HepG2 (cell line): ENCODE results near the gene SMG5. TPM values are rescaled to one million over a fixed set of nuclear protein-coding genes. Genes with fewer than 3 reads are reported as not detected.

Source experiments
- ATAC-seq: fragments of 200-7000 bp; cut with Tn5 transposase; 3 replicates; pipeline ENCODE4 v1.9.1; 2020; ENCODE audit warnings: mild to moderate bottlenecking, moderate library complexity
- BruUV-seq: library from RNA; stranded (reverse); fragments of 400-500 nt; replicated peaks from 2 replicates; lab custom pipeline; 2021; lab: Mats Ljungman, UMichigan
- CTCF ChIA-PET: fragments of 300-600 bp; formaldehyde crosslinking; extraction: SDS; loops from one replicate; lab custom pipeline; 2021; ENCODE audit warnings: low total read pairs, inconsistent platforms, low intra/inter-chr PET ratio; lab: Yijun Ruan, JAX
- POLR2A ChIA-PET: fragments of 350-600 bp; sonication (Branson Sonifier 250); formaldehyde crosslinking; loops from one replicate; lab custom pipeline; 2020; ENCODE audit warnings: antibody characterized with exemption, inconsistent platforms; lab: Yijun Ruan, JAX
- DNase-seq: peaks from one replicate; pipeline ENCODE4 v3.0.0-alpha.2; 2015; ENCODE audit warnings: low spot score
- FAIRE-seq: peaks from 3 replicates; lab custom pipeline; 2011; peaks lifted over from hg19 to GRCh38; lab: Jason Lieb, UNC
- H2AFZ ChIP-seq: one replicate; pipeline ENCODE4 v1.6.1; 2011; ENCODE audit warnings: low read length, inconsistent platforms
- H3K27ac ChIP-seq: fragments of 300-600 bp; 3 replicates; pipeline ENCODE4 v1.8.0; 2011; ENCODE audit warnings: mixed run types, mild to moderate bottlenecking, mixed read lengths, low read length, inconsistent platforms; ENCODE audit not compliant: insufficient read depth; ENCODE audit errors: extremely low read length
- H3K27me3 ChIP-seq, 2 experiments: fragments of 200-600 bp in 1 of 2; 2 replicates in 1 of 2; 3 replicates in 1 of 2; pipeline versions ENCODE4 v1.6.0 to v1.8.0; 2011; ENCODE audit warnings: low read length in 2 of 2, mild to moderate bottlenecking in 2 of 2, moderate library complexity in 2 of 2, inconsistent platforms in 1 of 2; ENCODE audit not compliant: insufficient read depth in 2 of 2, control insufficient read depth in 1 of 2
- H3K36me3 ChIP-seq, 2 experiments: fragments of 200-600 bp in 1 of 2; replicated peaks in 1 of 2; 2 replicates in 1 of 2; 3 replicates in 1 of 2; pipeline versions ENCODE4 v1.5.1 to v1.8.0; 2011; ENCODE audit warnings: low read length in 2 of 2, inconsistent platforms in 1 of 2; ENCODE audit not compliant: insufficient read depth in 2 of 2, control insufficient read depth in 1 of 2
- H3K4me1 ChIP-seq: 2 replicates; pipeline ENCODE4 v1.5.1; 2012; ENCODE audit warnings: low read length, inconsistent platforms; ENCODE audit not compliant: insufficient read depth
- H3K4me2 ChIP-seq: 2 replicates; pipeline ENCODE4 v1.6.0; 2011; ENCODE audit warnings: low read depth, low read length, inconsistent platforms
- H3K4me3 ChIP-seq, 3 experiments: fragments of 200-600 bp in 1 of 3; sonication (generic), shearing (Covaris generic) in 1 of 3; replicated peaks in 1 of 3; 2 replicates each; pipeline ENCODE4 v1.5.1; 2011 to 2016; ENCODE audit warnings: low read length in 3 of 3, inconsistent platforms in 2 of 3, low read depth in 2 of 3, mild to moderate bottlenecking in 2 of 3, control low read depth in 1 of 3, mixed read lengths in 1 of 3; ENCODE audit not compliant: insufficient read depth in 1 of 3
- H3K79me2 ChIP-seq: one replicate; pipeline ENCODE4 v1.6.1; 2011; ENCODE audit warnings: low read length, inconsistent platforms; ENCODE audit not compliant: insufficient read depth
- H3K9ac ChIP-seq: 2 replicates; pipeline ENCODE4 v1.6.0; 2011; ENCODE audit warnings: mild to moderate bottlenecking, low read depth, low read length, inconsistent platforms; ENCODE audit not compliant: insufficient read depth
- H3K9me3 ChIP-seq: 2 replicates; pipeline ENCODE4 v1.5.1; 2012; ENCODE audit warnings: mild to moderate bottlenecking, low read length
- H4K20me1 ChIP-seq: 2 replicates; pipeline ENCODE4 v1.6.0; 2011; ENCODE audit warnings: inconsistent platforms, mild to moderate bottlenecking, low read length, moderate library complexity; ENCODE audit not compliant: insufficient read depth
- HOXD1 ChIP-seq: sonication (generic); formaldehyde crosslinking; IDR thresholded peaks from 2 replicates; pipeline ENCODE4 v1.5.0; 2020; ENCODE audit warnings: missing genetic modification reagents
- POLR2A ChIP-seq, 2 experiments: IDR thresholded peaks; 2 replicates each; pipeline ENCODE4 v1.6.1; 2011; ENCODE audit warnings: low read depth in 2 of 2, low read length in 2 of 2, mild to moderate bottlenecking in 1 of 2, moderate library complexity in 1 of 2; ENCODE audit not compliant: insufficient read depth in 1 of 2
- TOE1 ChIP-seq: sonication (generic); formaldehyde crosslinking; IDR thresholded peaks from 2 replicates; pipeline ENCODE4 v1.4.0; 2020; ENCODE audit warnings: mild to moderate bottlenecking, missing genetic modification reagents
- ZFP90 ChIP-seq: sonication (generic); formaldehyde crosslinking; IDR thresholded peaks from 2 replicates; pipeline ENCODE4 v1.8.0; 2022; ENCODE audit warnings: missing genetic modification reagents, mild to moderate bottlenecking, inconsistent platforms, borderline replicate concordance
- WGBS: methylation state at CpG from one replicate; pipeline ENCODE4 v1.1.6; 2017; ENCODE audit warnings: low lambda C conversion rate; 5-methylcytosine and 5-hydroxymethylcytosine counted together
- in situ Hi-C: cut with HindIII; loops from 2 replicates; pipeline ENCODE4 v1.10.0; 2017; ENCODE audit warnings: low pct_unique_long_range_greater_than_20kb; ENCODE audit not compliant: extremely low pct_ligation_motif_present
- intact Hi-C: fragments of 100-400 bp; cut with micrococcal nuclease; formaldehyde crosslinking; loops from one replicate; pipeline ENCODE4 v1.10.0; 2022; ENCODE audit not compliant: unreplicated experiment
- polyA plus RNA-seq, 8 experiments: library from polyadenylated mRNA; depleted of rRNA in 3 of 8; stranded (reverse) in 7 of 8; unstranded in 1 of 8; fragments of >200 nt; fragmentation: Illumina TruSeq in 4 of 8; extraction: Trizol in 4 of 8; gene quantifications; 2 replicates each; pipeline versions ENCODE4 v1.2.1 to v1.2.3, GENCODE V29; 2011 to 2016; ENCODE audit warnings: low read depth in 4 of 8, missing spikeins in 1 of 8, mixed read lengths in 1 of 8; ENCODE audit not compliant: insufficient read depth in 1 of 8
- total RNA-seq, 5 experiments: library from RNA; depleted of rRNA; stranded (reverse); fragments of >200 nt; fragmentation: Illumina TruSeq; extraction: Trizol; gene quantifications; 2 replicates each; pipeline ENCODE4 v1.2.3, GENCODE V29; 2016; ENCODE audit warnings: low read depth in 1 of 5

SMG5 gene
- total and polyA plus RNA-seq, 2 of the 13 experiments (the other 11 are each of a cell fraction or from before 2014, with no cell fraction given) = 50.5 to 84.0 TPM

GRCh38 chr1:156284757-156285156 lies 2.1 kb upstream of the SMG5 start:
- TF ChIP-seq POLR2A (IDR thresholded peaks at IDR 0.05; ENCODE audit: insufficient read depth in 1 of 2, low read depth in 2 of 2, low read length in 2 of 2) = 0 out of 4 replicates have a peak, but pooled peaks of 1 of the 2 experiments have one; percentile 19
- no peak for TF ChIP-seq HOXD1 (CRISPR knock-in tag)
- H3K4me1 ChIP-seq = peaks cover 32% of the 10 kb centered on the region
- WGBS = 84% methylated on average over 4 of the region's 4 CpGs
- no peak overlapping the region for H3K27ac ChIP-seq
- FAIRE-seq = no peak
- no peak overlapping the region for H3K4me2 ChIP-seq
- in situ Hi-C loops (no loop called here), intact Hi-C loops (no loop called here)
- ChIA-PET POLR2A (interaction anchor here (7.1 kb wide), 1 partner anchor 10 kb away, joined by 115 read pairs; the partner anchor contains the start of genes GLMP and VHLL), CTCF (no interaction called here)
- H4K20me1 ChIP-seq = peaks cover 14% of the 10 kb centered on the region
- no TSS peak for BruUV-seq
- no peak for ATAC-seq
- no peak for DNase-seq
- peaks cover 3 to 9% of the 10 kb centered on the region in 2 experiments; a peak in 4 of 5 replicates for H3K36me3 ChIP-seq
- peaks cover 36% of the 10 kb centered on the region for H3K79me2 ChIP-seq
- H3K27me3 ChIP-seq = no peaks in the 10 kb centered on the region; a peak in 1 of 5 replicates
- H3K9me3 ChIP-seq = no peaks in the 10 kb centered on the region
- no peak overlapping the region for H3K9ac ChIP-seq
- no peak overlapping the region for H2AFZ ChIP-seq
- H3K4me3 ChIP-seq = no peak overlapping the region

- peaks cover 14% of the 10 kb centered on the region for H4K20me1 ChIP-seq
- no peaks in the 10 kb centered on the region for H3K9me3 ChIP-seq
- intact Hi-C loops (no loop called here), in situ Hi-C loops (no loop called here)
- H3K4me3 ChIP-seq = peak within 1 kb of the TSS; percentile 71 to 95 (median 87)
- CTCF ChIA-PET = no interaction called here
- peaks cover 43% of the 10 kb centered on the region for H3K79me2 ChIP-seq
- H3K27ac ChIP-seq = peak within 1 kb of the TSS; percentile 78
- H3K27me3 ChIP-seq = no peaks in the 10 kb centered on the region; a peak in 1 of 5 replicates
- H3K4me1 ChIP-seq = peaks cover 33% of the 10 kb centered on the region
- H2AFZ ChIP-seq = peak within 1 kb of the TSS; percentile 77
- FAIRE-seq = no peak
- no peak for ATAC-seq
- WGBS = 93% methylated on average over 7 of the region's 7 CpGs
- H3K36me3 ChIP-seq = peaks cover 3 to 15% of the 10 kb centered on the region in 2 experiments; a peak in 4 of 5 replicates
- TF ChIP-seq POLR2A (IDR thresholded peaks at IDR 0.05; ENCODE audit: insufficient read depth in 1 of 2, low read depth in 2 of 2, low read length in 2 of 2) = no peak
- TF ChIP-seq ZFP90 = no peak
- TF ChIP-seq TOE1 (CRISPR knock-in tag) = no peak
- no peak for DNase-seq
- POLR2A ChIA-PET = interaction anchor here (1.9 to 7.1 kb wide), 3 partner anchors 11 to 88 kb away, joined by 6 to 115 read pairs (median 9); partner anchors contain the start of genes GLMP and VHLL
- BruUV-seq = no TSS peak
- H3K9ac ChIP-seq = peak within 1 kb of the TSS; percentile 96
- peak within 1 kb of the TSS; percentile 86 for H3K4me2 ChIP-seq
Observed at GRCh38 chr1:156284112-156284511, 1.5 kb upstream of the SMG5 start, which contains the start of gene TMEM79. Gene TMEM79, plus strand, starts transcription at chr1:156284325. Its CDS starts 902 bp downstream, at chr1:156285227.
